Esophagus (tissue), 2 donors: ENCODE results near the gene VPS13D. TPM values are rescaled to one million over a fixed set of nuclear protein-coding genes. Genes with fewer than 3 reads are reported as not detected.

Experiments
- H3K27ac ChIP-seq, 2 donors: one replicate each; pipeline ENCODE4 v1.5.1; 2013; ENCODE audit warnings: low read depth in 2 of 2, mild to moderate bottlenecking in 2 of 2, inconsistent platforms in 1 of 2, low read length in 1 of 2, moderate library complexity in 1 of 2
- H3K27me3 ChIP-seq, 2 donors: one replicate each; pipeline ENCODE4 v1.6.1; 2013; ENCODE audit warnings: low read length in 2 of 2, control low read depth in 1 of 2, mild to moderate bottlenecking in 1 of 2; ENCODE audit not compliant: insufficient read depth in 2 of 2, control insufficient read depth in 1 of 2
- H3K36me3 ChIP-seq, 2 donors: one replicate each; pipeline ENCODE4 v1.6.1; 2013; ENCODE audit warnings: low read length in 1 of 2; ENCODE audit not compliant: control insufficient read depth in 2 of 2, insufficient read depth in 2 of 2
- H3K4me1 ChIP-seq, 2 donors: one replicate each; pipeline ENCODE4 v1.6.1; 2013; ENCODE audit warnings: low read length in 1 of 2; ENCODE audit not compliant: control insufficient read depth in 2 of 2, insufficient read depth in 2 of 2
- H3K4me3 ChIP-seq, 2 donors: one replicate each; pipeline ENCODE4 v1.5.1; 2013; ENCODE audit warnings: low read length in 2 of 2, mild to moderate bottlenecking in 2 of 2, low read depth in 1 of 2, moderate library complexity in 1 of 2
- H3K9me3 ChIP-seq, 2 donors: one replicate each; pipeline ENCODE4 v1.6.1; 2013; ENCODE audit warnings: mild to moderate bottlenecking in 2 of 2, low read depth in 1 of 2, low read length in 1 of 2, moderate library complexity in 1 of 2; ENCODE audit not compliant: control insufficient read depth in 2 of 2, insufficient read depth in 1 of 2
- WGBS, 2 donors: extraction: QIAGEN DNeasy Blood & Tissue Kit; methylation state at CpG; one replicate each; pipeline ENCODE4 v1.1.7; 2013; 5-methylcytosine and 5-hydroxymethylcytosine counted together
- polyA plus RNA-seq, 2 donors: library from polyadenylated mRNA; stranded (reverse); fragments of 200-250 nt; gene quantifications; one replicate each; pipeline ENCODE4 v1.2.3, GENCODE V29; 2013
- donor health status: healthy with polysubstance abuse.
- donor health status: Bipolar disorder and iron deficiency.

Gene VPS13D
- polyA plus RNA-seq, 2 donors = 26.3 to 36.9 TPM

DNA sequence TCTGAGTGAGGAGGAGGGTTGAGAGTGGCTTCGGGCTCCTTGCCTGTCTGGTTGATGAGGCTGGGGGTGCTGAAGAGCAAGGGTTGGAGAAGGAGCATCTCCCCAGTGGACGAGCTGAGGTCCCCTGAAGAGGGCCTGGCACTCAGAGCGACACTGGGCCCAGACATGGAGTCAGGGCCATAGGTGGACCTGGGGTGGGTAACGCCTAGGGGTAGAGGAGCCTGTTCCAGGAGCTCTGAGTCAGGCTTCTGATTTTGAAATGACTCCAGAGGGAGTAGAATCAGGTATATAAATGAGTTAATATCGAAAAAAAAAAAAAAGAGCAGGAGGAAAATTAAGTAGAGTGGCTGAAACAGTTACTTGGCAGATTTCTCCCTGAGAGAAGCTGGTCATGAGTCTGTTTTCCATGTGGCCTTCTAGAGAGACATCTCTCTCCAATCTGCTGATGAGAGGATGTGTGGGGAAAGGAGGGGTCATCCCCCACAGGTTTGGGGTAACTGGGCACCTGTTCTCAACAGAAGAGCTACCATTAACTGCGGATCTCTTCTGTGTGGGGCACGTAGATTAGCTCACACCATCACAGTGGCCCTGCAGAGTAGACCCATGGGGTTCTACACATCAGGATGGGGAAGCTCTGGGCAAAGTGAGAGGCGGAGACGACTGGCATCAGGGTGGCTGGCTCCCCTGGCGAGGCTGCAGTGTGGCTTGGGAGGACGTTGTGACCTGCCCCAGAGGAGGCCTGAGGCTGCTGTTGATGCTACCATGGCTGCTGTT, 272.7 kb downstream of the VPS13D start:
- no peaks in the 10 kb centered on the region for H3K27me3 ChIP-seq
- peaks cover 16 to 22% of the 10 kb centered on the region in 2 donors for H3K36me3 ChIP-seq
- H3K9me3 ChIP-seq = no peaks in the 10 kb centered on the region
- peaks cover 3 to 6% of the 10 kb centered on the region in 2 donors for H3K4me1 ChIP-seq
- WGBS, 2 donors = 78 to 94% methylated on average over 11 of the region's 11 CpGs
- peak overlapping the region in 1 of 2 donors; percentile 24 for H3K27ac ChIP-seq
- H3K4me3 ChIP-seq = no peak overlapping the region

DNA sequence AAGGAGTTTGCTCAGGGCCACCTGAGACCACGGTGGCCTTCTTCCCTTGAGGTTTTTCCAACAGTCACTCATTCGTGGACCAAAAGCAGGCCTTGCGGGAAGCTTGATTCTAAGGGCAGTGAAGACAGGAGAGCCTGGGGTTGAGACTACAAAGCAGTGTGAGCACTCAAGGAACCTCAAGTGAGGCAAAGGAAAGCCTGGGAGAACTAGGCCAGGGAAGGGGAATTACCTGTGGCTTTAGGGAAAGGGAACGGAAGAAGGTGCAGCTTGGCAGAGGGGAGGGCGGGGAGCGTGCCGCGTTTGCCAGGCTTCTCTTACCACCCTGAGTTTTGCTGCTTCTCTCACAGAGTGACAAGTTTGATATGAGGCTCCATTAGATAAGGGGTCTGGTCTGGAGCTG, 273.9 kb downstream of the VPS13D start:
- 88 to 89% methylated on average over 8 of the region's 8 CpGs for WGBS, 2 donors
- Histone ChIP-seq H3K27ac (no peak overlapping the region), H3K9me3 (no peaks in the 10 kb centered on the region), H3K27me3 (no peaks in the 10 kb centered on the region), H3K4me3 (no peak overlapping the region), H3K36me3 (peaks cover 16 to 22% of the 10 kb centered on the region in 2 donors), H3K4me1 (peaks cover 3 to 6% of the 10 kb centered on the region in 2 donors)

DNA sequence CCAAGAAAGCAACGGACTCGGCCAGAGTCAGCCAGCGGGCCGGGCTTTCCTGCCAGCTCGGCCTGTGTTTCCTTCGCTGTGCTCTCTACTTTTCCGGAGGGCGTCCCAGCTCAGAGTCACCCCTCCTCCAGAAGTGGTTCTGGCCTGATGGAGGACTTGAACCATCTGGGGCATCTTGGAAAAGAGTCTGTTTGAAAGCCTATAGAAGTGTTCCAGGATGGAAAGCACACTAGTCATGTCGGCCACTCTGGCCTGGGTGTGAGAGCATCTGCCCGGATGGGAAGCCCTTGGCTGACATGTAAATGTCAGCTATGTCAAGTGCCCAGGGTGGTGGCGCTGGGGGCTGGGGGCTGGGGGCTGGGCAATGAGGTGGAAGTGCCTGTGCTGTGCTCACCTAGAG, 274.8 kb downstream of the VPS13D start:
- Histone ChIP-seq H3K4me3 (no peak overlapping the region), H3K36me3 (peaks cover 16 to 20% of the 10 kb centered on the region in 2 donors), H3K4me1 (peaks cover 3 to 6% of the 10 kb centered on the region in 2 donors), H3K27ac (no peak overlapping the region), H3K27me3 (no peaks in the 10 kb centered on the region), H3K9me3 (no peaks in the 10 kb centered on the region)
- 89 to 90% methylated on average over 11 of the region's 11 CpGs for WGBS, 2 donors

DNA sequence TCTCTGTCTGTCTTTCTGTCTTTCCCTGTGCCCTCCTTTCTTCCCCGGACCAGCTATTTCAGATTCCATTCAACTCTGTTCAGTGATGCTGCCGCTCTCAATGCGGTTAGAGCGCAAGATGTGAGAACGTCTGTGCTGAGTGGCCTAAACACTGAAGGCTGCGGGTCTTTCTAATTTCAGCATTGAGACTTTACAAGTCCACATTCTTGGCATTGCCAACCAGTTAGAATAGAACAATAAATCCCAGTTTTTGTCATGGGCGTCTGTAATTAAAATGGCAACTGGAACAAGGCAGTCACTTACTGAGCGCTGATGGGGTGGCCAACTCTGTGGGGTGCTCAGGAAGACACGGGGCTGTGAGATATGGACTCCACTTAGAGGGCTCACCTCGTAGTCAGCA, 275.4 kb downstream of the VPS13D start:
- Histone ChIP-seq H3K36me3 (peaks cover 16 to 20% of the 10 kb centered on the region in 2 donors), H3K9me3 (no peaks in the 10 kb centered on the region), H3K27me3 (no peaks in the 10 kb centered on the region), H3K27ac (no peak overlapping the region), H3K4me3 (no peak overlapping the region), H3K4me1 (peaks cover 3 to 6% of the 10 kb centered on the region in 2 donors)
- 93% methylated on average over 10 of the region's 10 CpGs for WGBS, 2 donors

DNA sequence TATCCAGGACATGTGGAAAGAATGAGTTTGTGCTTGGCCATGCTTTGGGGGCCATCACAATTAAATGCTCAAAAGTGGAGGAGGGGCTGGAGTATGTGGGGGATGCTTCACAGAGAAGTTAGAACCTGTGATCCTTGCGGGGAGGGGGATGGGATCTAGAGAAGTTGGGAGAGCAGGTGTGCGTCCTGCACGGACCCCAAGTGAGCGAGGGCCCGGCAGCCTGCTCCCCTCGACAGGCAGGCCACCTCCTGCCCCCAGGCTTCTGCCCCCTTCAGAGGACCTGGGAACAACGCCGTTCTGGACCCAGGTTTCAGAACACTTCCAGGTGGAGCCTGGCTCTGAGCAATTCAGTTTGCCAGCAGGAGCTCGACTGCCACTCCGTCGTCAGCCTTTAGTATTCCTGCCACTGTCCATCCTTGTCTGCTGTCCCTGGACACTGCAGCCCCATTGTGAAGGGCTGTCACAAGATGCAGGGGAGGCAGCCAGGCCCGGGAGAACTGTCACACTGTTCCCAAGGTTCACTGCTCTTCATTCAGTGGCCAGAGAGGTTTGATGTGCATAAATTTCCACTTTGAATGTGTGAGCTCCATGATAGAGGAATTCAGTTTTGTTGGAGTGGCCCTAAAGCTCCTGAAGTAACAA, 275.9 kb downstream of the VPS13D start:
- peaks cover 6% of the 10 kb centered on the region in 2 donors for H3K4me1 ChIP-seq
- no peaks in the 10 kb centered on the region for H3K9me3 ChIP-seq
- no peak overlapping the region for H3K4me3 ChIP-seq
- H3K36me3 ChIP-seq = peaks cover 16 to 20% of the 10 kb centered on the region in 2 donors
- 92 to 93% methylated on average over 12 of the region's 12 CpGs for WGBS, 2 donors
- no peaks in the 10 kb centered on the region for H3K27me3 ChIP-seq
- H3K27ac ChIP-seq = no peak overlapping the region

DNA sequence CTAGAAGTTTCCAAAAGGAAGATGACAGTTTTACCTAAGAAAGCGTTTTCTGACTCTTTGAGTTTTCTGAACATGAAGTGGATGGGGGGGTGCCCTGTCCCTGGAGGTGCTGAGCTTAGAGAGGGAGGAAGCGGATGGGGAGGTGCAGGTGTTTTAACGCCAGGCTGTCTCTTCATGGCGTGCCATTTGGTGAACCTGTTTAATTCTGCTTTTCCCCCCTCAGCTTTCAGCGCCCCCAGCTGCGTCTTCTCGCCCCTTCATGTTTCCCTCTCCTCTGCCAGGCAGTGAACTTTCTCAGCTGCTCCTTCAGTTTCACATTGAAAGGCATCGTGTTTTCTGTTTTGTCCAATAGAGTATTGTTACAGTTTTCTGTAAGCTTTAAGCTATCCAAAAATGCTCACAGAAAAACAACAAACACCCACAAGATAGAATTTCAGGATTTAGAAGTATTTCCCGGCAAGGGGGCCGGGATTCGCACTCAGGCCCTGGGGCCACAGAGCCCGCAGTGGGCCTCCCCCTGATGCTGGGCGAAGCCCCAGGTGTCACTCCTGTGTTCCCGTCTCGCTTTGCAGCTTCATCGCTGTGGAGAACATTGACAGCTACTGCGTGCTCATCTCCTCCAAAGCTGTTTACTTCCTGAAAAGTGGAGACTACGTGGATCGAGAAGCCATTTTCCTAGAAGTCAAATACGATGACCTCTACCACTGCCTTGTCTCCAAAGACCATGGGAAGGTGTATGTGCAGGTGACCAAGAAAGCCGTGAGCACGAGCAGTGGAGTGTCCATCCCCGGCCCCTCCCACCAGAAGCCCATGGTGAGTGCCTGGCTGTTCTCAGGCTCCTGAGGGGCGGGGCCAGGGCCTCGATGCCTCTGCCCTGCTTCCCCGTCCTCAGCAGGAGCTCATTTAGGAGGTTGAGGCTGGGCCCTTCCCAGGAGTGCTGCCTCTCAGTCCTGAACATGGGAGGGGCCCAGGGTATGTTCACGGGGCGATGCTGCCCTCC, 276.8 kb downstream of the VPS13D start:
- H3K27ac ChIP-seq = no peak overlapping the region

DNA sequence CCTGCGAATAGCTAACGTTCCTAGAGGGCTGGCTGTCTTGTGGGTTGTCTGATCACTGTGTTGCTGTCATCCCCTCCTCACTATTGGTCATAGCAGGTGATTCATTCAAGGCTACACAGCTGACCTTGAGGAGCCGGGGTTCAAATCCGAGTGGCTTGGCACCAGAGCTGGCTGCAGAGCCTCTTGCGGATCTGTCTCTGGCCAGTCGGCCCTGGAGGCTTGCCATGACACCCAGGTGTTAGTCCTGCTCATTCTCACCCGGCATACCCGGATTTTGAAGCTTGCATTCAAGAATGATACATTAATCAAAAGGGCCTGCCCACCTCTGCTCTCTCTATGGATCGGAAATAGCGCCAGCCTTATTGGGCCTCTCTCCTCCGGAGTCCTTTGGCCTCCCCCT, 277.8 kb downstream of the VPS13D start:
- no peak overlapping the region for H3K4me3 ChIP-seq
- H3K9me3 ChIP-seq = no peaks in the 10 kb centered on the region
- H3K4me1 ChIP-seq = peaks cover 2 to 6% of the 10 kb centered on the region in 2 donors
- no peaks in the 10 kb centered on the region for H3K27me3 ChIP-seq
- 85% methylated on average over 11 of the region's 11 CpGs for WGBS, 2 donors
- H3K36me3 ChIP-seq = peaks cover 13 to 16% of the 10 kb centered on the region in 2 donors
- H3K27ac ChIP-seq = no peak overlapping the region

More for the DNA sequence above, 276.8 kb downstream of the VPS13D start:
- H3K4me3 ChIP-seq = no peak overlapping the region
- WGBS, 2 donors = 94 to 95% methylated on average over 28 of the region's 28 CpGs
- no peaks in the 10 kb centered on the region for H3K27me3 ChIP-seq
- peaks cover 6% of the 10 kb centered on the region in 2 donors for H3K4me1 ChIP-seq
- peaks cover 18 to 20% of the 10 kb centered on the region in 2 donors for H3K36me3 ChIP-seq
- H3K9me3 ChIP-seq = no peaks in the 10 kb centered on the region

DNA sequence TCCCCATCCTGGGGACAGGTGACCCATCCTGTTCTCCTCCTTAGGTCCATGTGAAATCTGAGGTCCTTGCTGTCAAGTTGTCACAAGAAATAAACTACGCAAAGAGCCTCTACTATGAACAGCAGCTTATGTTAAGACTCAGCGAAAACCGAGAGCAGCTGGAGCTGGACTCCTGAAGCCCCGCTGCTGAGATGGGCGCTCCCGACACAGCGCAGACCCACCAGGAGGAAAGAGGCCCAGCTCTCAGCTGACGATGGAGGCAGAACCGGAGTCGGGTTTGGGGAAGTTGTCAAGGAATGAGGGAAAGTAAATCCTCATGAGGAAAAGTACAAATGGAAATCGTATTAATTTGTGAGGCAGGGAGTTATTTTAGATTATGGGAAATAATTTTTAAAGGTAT, 279.0 kb downstream of the VPS13D start:
- Histone ChIP-seq H3K4me1 (peaks cover 2 to 6% of the 10 kb centered on the region in 2 donors), H3K36me3 (peaks cover 13 to 16% of the 10 kb centered on the region in 2 donors), H3K27ac (no peak overlapping the region), H3K9me3 (no peaks in the 10 kb centered on the region), H3K4me3 (no peak overlapping the region), H3K27me3 (no peaks in the 10 kb centered on the region)
- 95 to 97% methylated on average over 11 of the region's 11 CpGs for WGBS, 2 donors

DNA sequence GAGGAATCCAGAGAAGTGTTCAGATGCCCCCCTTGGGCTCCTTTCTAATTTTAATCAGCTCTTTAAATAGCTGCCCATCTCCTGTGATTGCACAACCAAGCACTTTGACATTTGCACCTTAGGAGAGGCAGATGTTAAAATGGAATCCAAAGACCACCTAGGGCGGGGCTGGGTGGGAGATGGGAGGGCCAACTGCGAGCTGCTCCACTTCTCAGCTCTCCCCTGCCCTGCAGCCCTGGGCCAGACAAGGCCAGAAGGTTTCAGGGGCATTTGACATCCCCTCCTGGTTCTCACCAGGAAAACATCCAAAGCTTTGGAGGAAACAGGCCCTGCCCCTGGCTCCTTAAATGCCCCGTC, 281.3 kb downstream of the VPS13D start:
- Histone ChIP-seq H3K4me1 (peaks cover 2 to 6% of the 10 kb centered on the region in 2 donors), H3K27ac (peak overlapping the region; percentile 40 to 57), H3K27me3 (no peaks in the 10 kb centered on the region), H3K4me3 (no peak overlapping the region), H3K9me3 (no peaks in the 10 kb centered on the region), H3K36me3 (peaks cover 7 to 9% of the 10 kb centered on the region in 2 donors)
- WGBS, 2 donors = 85 to 91% methylated on average over 3 of the region's 3 CpGs
